ENCODE results near the gene MAP3K20. TPM values are rescaled to one million over a fixed set of nuclear protein-coding genes. Genes with fewer than 3 reads are reported as not detected.
"Not testable (repeated sequence)": the region's sequence is repeated elsewhere in the genome, so short reads cannot be mapped to it uniquely, and the experiment has no call there.

Gene MAP3K20
- total and polyA plus RNA-seq, 7 donors: 41.8 to 533 (median 366) TPM

DNA sequence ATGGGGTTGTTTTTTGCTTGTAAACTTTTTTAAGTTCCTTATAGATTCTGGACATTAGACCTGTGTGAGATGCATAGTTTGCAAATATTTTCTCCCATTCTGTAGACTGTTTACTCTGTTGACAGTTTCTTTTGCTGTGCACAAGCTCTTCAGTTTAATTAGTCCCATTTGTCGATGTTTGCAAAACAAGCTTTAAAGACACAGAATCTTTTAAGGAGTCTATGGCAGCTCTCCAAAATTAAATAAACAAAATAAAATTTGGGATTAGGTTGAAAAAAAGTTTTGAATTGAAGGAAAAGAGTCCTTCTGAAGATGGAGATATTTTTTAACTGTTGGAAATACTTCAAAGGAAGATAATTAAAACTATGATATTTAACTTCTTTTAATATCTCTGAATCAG lies 88.8 kb downstream of the MAP3K20 start:
- WGBS, 3 donors: 49 to 73% (median 50%) methylated on average over 1 of the region's 1 CpG
- no peak for ATAC-seq
- peaks cover 55% of the 10 kb centered on the region for H3K4me1 ChIP-seq

DNA sequence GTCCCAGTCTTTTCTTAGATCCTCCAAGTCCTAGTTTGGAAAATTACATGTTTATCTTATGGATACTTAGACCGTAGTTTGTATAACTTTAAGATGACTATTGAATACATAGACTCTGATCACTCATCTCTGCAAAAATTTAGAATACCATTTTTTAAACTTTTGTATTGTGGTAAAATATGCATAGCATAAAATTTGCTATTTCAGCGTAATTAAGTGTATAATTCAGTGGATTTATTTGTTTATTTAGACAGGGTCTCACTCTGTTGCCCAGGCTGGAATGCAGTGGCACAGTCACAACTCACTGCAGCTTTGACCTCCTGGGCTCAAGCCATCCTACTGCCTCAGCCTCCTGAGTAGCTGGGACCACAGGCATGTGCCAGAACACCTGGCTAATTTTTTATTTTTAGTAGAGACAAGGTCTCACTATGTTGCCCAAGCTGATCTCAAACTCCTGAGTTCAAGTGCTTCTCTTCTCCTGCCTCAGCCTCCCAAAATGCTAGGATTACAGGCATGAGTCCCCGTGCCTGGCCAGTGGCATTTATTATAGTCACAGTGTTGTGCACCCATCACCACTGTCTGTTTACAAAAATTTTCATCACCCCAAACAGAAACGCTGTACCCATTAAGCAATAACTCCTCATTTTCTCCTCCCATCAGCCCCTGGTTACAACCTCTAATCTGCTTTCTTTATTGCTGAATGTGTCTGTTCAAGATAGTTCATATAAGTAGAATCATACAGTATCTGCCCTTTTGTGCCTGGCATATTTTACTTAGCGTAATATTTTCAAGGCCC lies 90.0 kb downstream of the MAP3K20 start:
- TF ChIP-seq, protein P1, sequence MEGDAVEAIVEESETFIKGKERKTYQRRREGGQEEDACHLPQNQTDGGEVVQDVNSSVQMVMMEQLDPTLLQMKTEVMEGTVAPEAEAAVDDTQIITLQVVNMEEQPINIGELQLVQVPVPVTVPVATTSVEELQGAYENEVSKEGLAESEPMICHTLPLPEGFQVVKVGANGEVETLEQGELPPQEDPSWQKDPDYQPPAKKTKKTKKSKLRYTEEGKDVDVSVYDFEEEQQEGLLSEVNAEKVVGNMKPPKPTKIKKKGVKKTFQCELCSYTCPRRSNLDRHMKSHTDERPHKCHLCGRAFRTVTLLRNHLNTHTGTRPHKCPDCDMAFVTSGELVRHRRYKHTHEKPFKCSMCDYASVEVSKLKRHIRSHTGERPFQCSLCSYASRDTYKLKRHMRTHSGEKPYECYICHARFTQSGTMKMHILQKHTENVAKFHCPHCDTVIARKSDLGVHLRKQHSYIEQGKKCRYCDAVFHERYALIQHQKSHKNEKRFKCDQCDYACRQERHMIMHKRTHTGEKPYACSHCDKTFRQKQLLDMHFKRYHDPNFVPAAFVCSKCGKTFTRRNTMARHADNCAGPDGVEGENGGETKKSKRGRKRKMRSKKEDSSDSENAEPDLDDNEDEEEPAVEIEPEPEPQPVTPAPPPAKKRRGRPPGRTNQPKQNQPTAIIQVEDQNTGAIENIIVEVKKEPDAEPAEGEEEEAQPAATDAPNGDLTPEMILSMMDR (IDR thresholded peaks at IDR 0.05): no peak
- DNase-seq (no peak), ATAC-seq (peak; percentile 54 to 79 (median 67))
- H3K27me3 ChIP-seq (ENCODE audit: insufficient read depth in 3 of 3, low read length in 2 of 3): no peaks in the 10 kb centered on the region
- H3K4me3 ChIP-seq: no peak overlapping the region
- H3K27ac ChIP-seq: peak overlapping the region; percentile 48
- intact Hi-C loops (cut with DNase I): no loop called here
- 69 to 79% (median 71%) methylated on average over 5 of the region's 5 CpGs for WGBS, 3 donors
- peaks cover 4% of the 10 kb centered on the region for H3K9me3 ChIP-seq
- H3K4me1 ChIP-seq: peaks cover 44% of the 10 kb centered on the region
- peaks cover 0 to 9% of the 10 kb centered on the region in 2 donors for H3K36me3 ChIP-seq (ENCODE audit: insufficient read depth in 1 of 2, low read depth in 1 of 2)

More for the DNA sequence above, 88.8 kb downstream of the MAP3K20 start:
- no peaks in the 10 kb centered on the region for H3K36me3 ChIP-seq (ENCODE audit: insufficient read depth in 1 of 2, low read depth in 1 of 2)
- H3K4me3 ChIP-seq: no peak overlapping the region
- H3K27me3 ChIP-seq (ENCODE audit: insufficient read depth in 3 of 3, low read length in 2 of 3): no peaks in the 10 kb centered on the region
- peaks cover 4% of the 10 kb centered on the region for H3K9me3 ChIP-seq
- intact Hi-C loops (cut with DNase I): no loop called here
- TF ChIP-seq, protein P1 (IDR thresholded peaks at IDR 0.05): no peak
- no peak for DNase-seq
- peak overlapping the region; percentile 48 for H3K27ac ChIP-seq

DNA sequence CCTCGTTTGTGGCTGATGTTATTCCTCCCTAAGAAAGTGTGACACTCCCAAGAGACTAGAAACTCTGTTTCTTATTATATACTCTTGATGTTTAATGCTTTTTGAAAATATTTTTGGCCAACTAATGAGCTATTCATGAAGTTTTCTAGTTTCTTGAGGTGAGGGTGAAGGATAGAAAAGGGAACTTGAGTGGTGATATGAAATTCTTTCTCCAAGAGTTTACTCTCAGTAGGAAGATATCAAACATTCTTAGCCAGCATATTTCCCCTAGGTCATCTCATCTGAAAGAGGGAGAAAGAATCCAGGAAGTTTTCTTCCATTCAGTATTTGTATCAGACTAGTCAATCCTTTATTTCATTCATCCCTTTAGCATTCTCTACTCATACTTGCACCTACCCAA lies 95.7 kb downstream of the MAP3K20 start:
- H3K27ac ChIP-seq: peak overlapping the region; percentile 76

DNA sequence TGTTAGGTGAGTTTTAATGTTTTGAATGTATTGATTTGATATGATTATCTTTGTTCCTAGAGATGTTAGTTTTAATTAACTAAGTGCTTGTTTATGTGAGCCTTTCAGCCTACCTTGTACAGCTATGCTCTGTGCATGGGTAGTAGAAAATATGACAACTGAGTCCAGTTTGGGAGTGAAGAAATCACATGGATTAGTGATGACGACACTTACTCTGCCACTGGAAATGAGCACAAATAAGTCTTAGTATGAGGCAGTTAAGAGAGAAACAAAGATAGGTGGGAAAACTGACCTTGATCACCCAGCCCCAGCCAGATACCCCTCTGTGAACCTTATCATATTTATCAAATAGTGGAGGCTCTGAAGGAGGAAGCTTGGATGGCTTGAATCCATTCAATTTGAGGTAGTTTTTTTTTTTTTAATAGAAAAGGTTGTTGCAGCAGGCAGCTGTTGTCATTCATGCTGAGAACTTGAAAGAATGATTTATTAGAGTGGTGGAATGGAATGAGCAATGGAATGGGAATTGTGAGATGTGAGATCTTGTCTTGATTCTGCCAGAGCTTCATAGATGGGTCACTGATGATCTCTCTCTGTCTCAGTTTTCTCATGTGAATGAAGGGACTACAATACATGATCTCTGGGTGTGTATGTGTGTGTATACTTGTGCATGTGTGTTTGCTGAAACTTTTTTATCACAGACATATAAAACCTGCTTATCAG lies 96.4 kb downstream of the MAP3K20 start:
- Histone ChIP-seq H3K27me3 (ENCODE audit: insufficient read depth in 3 of 3, low read length in 2 of 3) (no peaks in the 10 kb centered on the region), H3K4me3 (no peak overlapping the region), H3K9me3 (no peaks in the 10 kb centered on the region), H3K36me3 (ENCODE audit: insufficient read depth in 1 of 2, low read depth in 1 of 2) (peaks cover 0 to 11% of the 10 kb centered on the region in 2 donors), H3K4me1 (peaks cover 46% of the 10 kb centered on the region), H3K27ac (peak overlapping the region; percentile 76)
- WGBS, 3 donors: 31 to 44% (median 35%) methylated on average over 1 of the region's 1 CpG
- TF ChIP-seq, protein P1 (IDR thresholded peaks at IDR 0.05): no peak
- ATAC-seq (peak; percentile 82 to 91 (median 89)), DNase-seq (no peak)
- intact Hi-C loops (cut with DNase I): no loop called here

More for the DNA sequence above, 95.7 kb downstream of the MAP3K20 start:
- Histone ChIP-seq H3K27me3 (ENCODE audit: insufficient read depth in 3 of 3, low read length in 2 of 3) (no peaks in the 10 kb centered on the region), H3K9me3 (no peaks in the 10 kb centered on the region), H3K36me3 (ENCODE audit: insufficient read depth in 1 of 2, low read depth in 1 of 2) (peaks cover 0 to 11% of the 10 kb centered on the region in 2 donors), H3K4me1 (peaks cover 43% of the 10 kb centered on the region), H3K4me3 (no peak overlapping the region)
- intact Hi-C loops (cut with DNase I): no loop called here
- DNase-seq (no peak), ATAC-seq (no peak)
- 45 to 76% (median 57%) methylated on average over 1 of the region's 1 CpG for WGBS, 3 donors
- TF ChIP-seq, protein P1 (IDR thresholded peaks at IDR 0.05): no peak

DNA sequence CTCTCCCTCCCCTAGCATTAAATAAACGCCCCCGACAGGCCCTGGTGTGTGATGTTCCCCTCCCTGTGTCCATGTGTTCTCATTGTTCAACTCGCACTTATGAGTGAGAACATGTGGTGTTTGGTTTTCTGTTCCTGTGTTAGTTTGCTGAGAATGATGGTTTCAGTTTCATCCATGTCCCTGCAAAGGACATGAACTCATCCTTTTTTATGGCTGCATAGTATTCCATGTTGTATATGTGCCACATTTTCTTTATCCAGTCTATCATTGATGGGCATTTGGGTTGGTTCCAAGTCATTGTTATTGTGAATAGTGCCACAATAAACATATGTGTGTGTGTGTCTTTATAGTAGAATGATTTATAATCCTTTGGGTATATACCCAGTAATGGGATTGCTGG lies 98.7 kb downstream of the MAP3K20 start:
- H3K4me3 ChIP-seq; DNase-seq; H3K9me3 ChIP-seq; intact Hi-C loops (cut with DNase I); ATAC-seq; H3K27me3 ChIP-seq (ENCODE audit: insufficient read depth in 3 of 3, low read length in 2 of 3): not testable (repeated sequence)
- WGBS, 3 donors: 94 to 99% (median 97%) methylated on average over 3 of the region's 3 CpGs
- Histone ChIP-seq H3K27ac (peak overlapping the region; percentile 71), H3K4me1 (peaks cover 40% of the 10 kb centered on the region), H3K36me3 (ENCODE audit: insufficient read depth in 1 of 2, low read depth in 1 of 2) (peaks cover 0 to 11% of the 10 kb centered on the region in 2 donors)
